Liver (tissue), 9 donors: Measurements from ENCODE around the gene GRK2. TPM values are rescaled to one million over a fixed set of nuclear protein-coding genes. Genes with fewer than 3 reads are reported as not detected.

Source experiments
- DNase-seq: peaks from one replicate; pipeline ENCODE4 v3.0.0-alpha.2; 2017; ENCODE audit warnings: low spot score
- H3K27ac ChIP-seq, 2 donors: one replicate each; pipeline ENCODE4 v1.7.0; 2013; ENCODE audit warnings: inconsistent platforms in 2 of 2, low read length in 2 of 2, control low read depth in 1 of 2, low read depth in 1 of 2, mild to moderate bottlenecking in 1 of 2
- H3K27me3 ChIP-seq, 4 donors: one replicate each; pipeline versions ENCODE4 v1.6.1 to v1.7.0; 2013; ENCODE audit warnings: low read length in 3 of 4, inconsistent platforms in 1 of 4, mild to moderate bottlenecking in 1 of 4, moderate library complexity in 1 of 4; ENCODE audit not compliant: control insufficient read depth in 4 of 4, insufficient read depth in 4 of 4
- H3K36me3 ChIP-seq, 4 donors: one replicate each; pipeline versions ENCODE4 v1.6.1 to v1.7.0; 2013; ENCODE audit warnings: low read length in 3 of 4, mild to moderate bottlenecking in 3 of 4, low read depth in 1 of 4, moderate library complexity in 1 of 4; ENCODE audit not compliant: control insufficient read depth in 4 of 4, insufficient read depth in 3 of 4
- H3K4me1 ChIP-seq, 4 donors: one replicate each; pipeline versions ENCODE4 v1.6.1 to v1.7.0; 2013; ENCODE audit warnings: low read length in 3 of 4, mild to moderate bottlenecking in 3 of 4, moderate library complexity in 1 of 4; ENCODE audit not compliant: control insufficient read depth in 4 of 4, insufficient read depth in 4 of 4
- H3K4me3 ChIP-seq, 3 donors: one replicate each; pipeline versions ENCODE4 v1.6.1 to v1.7.0; 2013; ENCODE audit warnings: low read length in 3 of 3, control low read depth in 1 of 3, low read depth in 1 of 3, mild to moderate bottlenecking in 1 of 3
- H3K9ac ChIP-seq, 2 donors: one replicate each; pipeline ENCODE4 v1.7.0; 2013; ENCODE audit warnings: low read length in 2 of 2, mild to moderate bottlenecking in 2 of 2, moderate library complexity in 2 of 2, control low read depth in 1 of 2, low read depth in 1 of 2
- H3K9me3 ChIP-seq, 4 donors: one replicate each; pipeline versions ENCODE4 v1.6.1 to v1.7.0; 2013; ENCODE audit warnings: low read length in 3 of 4; ENCODE audit not compliant: control insufficient read depth in 4 of 4
- ATF3 ChIP-seq: IDR thresholded peaks from 2 replicates; pipeline ENCODE4 v1.6.1; 2016; ENCODE audit warnings: antibody characterized with exemption
- EGR1 ChIP-seq, 2 donors: IDR thresholded peaks; 2 replicates each; pipeline ENCODE4 v1.6.1; 2016 to 2018; ENCODE audit warnings: antibody characterized with exemption in 2 of 2, low read depth in 2 of 2
- FOXA2 ChIP-seq: IDR thresholded peaks from 2 replicates; pipeline ENCODE4 v1.6.1; 2016; ENCODE audit warnings: antibody characterized with exemption
- HNF4G ChIP-seq: IDR thresholded peaks from 2 replicates; pipeline ENCODE4 v1.6.1; 2016; ENCODE audit warnings: antibody characterized with exemption
- MAX ChIP-seq: IDR thresholded peaks from 2 replicates; pipeline ENCODE4 v1.6.1; 2016; ENCODE audit warnings: antibody characterized with exemption
- NR2F2 ChIP-seq: IDR thresholded peaks from 2 replicates; pipeline ENCODE4 v1.6.1; 2016; ENCODE audit warnings: antibody characterized with exemption
- RAD21 ChIP-seq, 2 donors: IDR thresholded peaks; 2 replicates each; pipeline ENCODE4 v1.6.1; 2016; ENCODE audit warnings: antibody characterized with exemption in 2 of 2, mild to moderate bottlenecking in 2 of 2
- REST ChIP-seq: IDR thresholded peaks from 2 replicates; pipeline ENCODE4 v1.6.1; 2016; ENCODE audit warnings: antibody characterized with exemption, mild to moderate bottlenecking
- RXRA ChIP-seq, 2 donors: IDR thresholded peaks; 2 replicates each; pipeline ENCODE4 v1.6.1; 2017 to 2018; ENCODE audit warnings: antibody characterized with exemption in 2 of 2, mild to moderate bottlenecking in 1 of 2
- SP1 ChIP-seq: IDR thresholded peaks from 2 replicates; pipeline ENCODE4 v1.6.1; 2018; ENCODE audit warnings: antibody characterized with exemption, mild to moderate bottlenecking
- TAF1 ChIP-seq: conservative IDR thresholded peaks from 2 replicates; pipeline ENCODE4 v1.6.1; 2016; ENCODE audit warnings: antibody characterized with exemption, mild to moderate bottlenecking
- YY1 ChIP-seq: IDR thresholded peaks from 2 replicates; pipeline ENCODE4 v1.6.1; 2016; ENCODE audit warnings: antibody characterized with exemption, mild to moderate bottlenecking
- ZBTB33 ChIP-seq: IDR thresholded peaks from 2 replicates; pipeline ENCODE4 v1.6.1; 2016; ENCODE audit warnings: antibody characterized with exemption
- WGBS: extraction: QIAGEN DNeasy Blood & Tissue Kit; methylation state at CpG from one replicate; pipeline ENCODE4 v1.1.7; 2013; 5-methylcytosine and 5-hydroxymethylcytosine counted together
- polyA plus RNA-seq, 2 donors: library from polyadenylated mRNA; stranded (reverse) in 1 of 2; unstranded in 1 of 2; fragments of 200-250 nt in 1 of 2; fragments of >200 nt in 1 of 2; fragmentation: Nextera tagmentation in 1 of 2; extraction: Ambion mirVana in 1 of 2; gene quantifications; one replicate each; pipeline versions ENCODE4 v1.2.1 to v1.2.3, GENCODE V29; 2013 to 2015
- total RNA-seq, 2 donors: library from RNA; depleted of rRNA; stranded (reverse); fragments of >200 nt; gene quantifications; one replicate each; pipeline ENCODE4 v1.2.3, GENCODE V29; 2014
- donor health status: healthy.
- donor health status: healthy.
- donor health status: healthy.
- donor health status: healthy.
- donor health status: healthy.

The GRK2 gene
- total and polyA plus RNA-seq, 4 donors, result 13.4 to 41.4 (median 31.7) TPM

GRCh38 chr11:67255864-67256263 lies 10.4 kb upstream of the GRK2 start:
- H3K27ac ChIP-seq, result no peak overlapping the region
- DNase-seq, result no peak
- WGBS, result 90% methylated on average over 8 of the region's 8 CpGs

More at GRCh38 chr11:67255864-67256263, 10.4 kb upstream of the GRK2 start:
- Histone ChIP-seq H3K36me3 (peaks cover 16 to 50% (median 45%) of the 10 kb centered on the region in 4 donors), H3K27me3 (no peaks in the 10 kb centered on the region), H3K9me3 (no peaks in the 10 kb centered on the region), H3K9ac (no peak overlapping the region), H3K4me3 (no peak overlapping the region), H3K4me1 (peaks cover 6 to 54% (median 37%) of the 10 kb centered on the region in 4 donors)
- TF ChIP-seq TAF1, result no peak
- TF ChIP-seq EGR1 (IDR thresholded peaks at IDR 0.05; ENCODE audit: low read depth in 2 of 2), result no peak
- no peak for TF ChIP-seq ATF3
- no peak for TF ChIP-seq NR2F2
- TF ChIP-seq RXRA (IDR thresholded peaks at IDR 0.05), result no peak
- no peak for TF ChIP-seq YY1
- TF ChIP-seq ZBTB33, result no peak
- TF ChIP-seq SP1, result no peak
- TF ChIP-seq MAX, result no peak
- TF ChIP-seq REST, result no peak
- TF ChIP-seq RAD21 (IDR thresholded peaks at IDR 0.05), result no peak
- TF ChIP-seq HNF4G, result no peak
- no peak for TF ChIP-seq FOXA2
